Measurements from ENCODE around the gene C19orf25.
A peak's percentile ranks its signal among the peaks of the same experiment; 100 is the strongest.
"Not testable (repeated sequence)": the region's sequence is repeated elsewhere in the genome, so short reads cannot be mapped to it uniquely, and the experiment has no call there.

C19orf25 gene

DNA sequence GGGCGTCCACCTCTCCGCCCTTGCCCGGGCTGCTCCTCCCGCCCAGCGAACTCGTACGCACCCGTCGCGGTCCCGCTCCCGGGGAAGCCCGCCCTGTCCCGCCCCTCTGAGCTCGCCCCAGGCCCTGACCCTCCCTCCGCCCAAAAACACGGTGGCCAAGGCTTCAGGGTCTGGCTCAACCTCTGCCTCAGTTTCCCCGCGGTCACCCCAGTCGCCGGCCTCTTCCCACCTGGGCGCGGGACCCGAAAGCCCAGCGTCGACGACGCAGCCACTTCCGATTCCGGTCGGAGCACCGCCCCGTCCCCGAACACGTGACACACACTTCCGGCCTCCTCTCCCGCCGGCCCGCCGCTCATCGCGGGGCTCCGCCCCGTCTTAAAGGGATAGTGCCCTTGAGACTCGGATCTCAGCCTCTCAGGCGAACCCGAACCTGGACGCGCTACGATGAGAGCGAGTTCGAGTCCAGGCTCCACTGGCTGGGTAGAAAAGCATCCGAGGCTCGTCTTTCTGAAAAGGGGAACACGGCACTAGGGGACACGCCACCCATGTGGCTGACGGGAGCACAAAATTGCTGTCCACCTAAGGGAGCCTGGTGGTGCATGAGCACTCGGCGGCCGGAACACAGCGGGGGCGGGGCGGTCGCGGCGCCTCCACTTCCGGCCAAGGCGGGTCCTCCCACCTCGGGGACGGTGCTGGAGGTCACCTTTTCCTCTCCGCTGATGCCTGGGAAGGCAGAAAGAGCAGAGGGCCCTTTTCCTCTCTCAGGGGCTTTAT, at the start of gene C19orf25:
TSS of gene C19orf25 (minus strand) at position 282 of the 774 bp plus-strand sequence. CDS start 312 bp downstream, outside the sequence.
- peak; percentile 92 for DNase-seq (ENCODE audit: low read depth)

- DNase-seq (ENCODE audit: low read depth) = no peak
Observed at GRCh38 chr19:1527650-1528309, 48.8 kb upstream of the C19orf25 start.

DNA sequence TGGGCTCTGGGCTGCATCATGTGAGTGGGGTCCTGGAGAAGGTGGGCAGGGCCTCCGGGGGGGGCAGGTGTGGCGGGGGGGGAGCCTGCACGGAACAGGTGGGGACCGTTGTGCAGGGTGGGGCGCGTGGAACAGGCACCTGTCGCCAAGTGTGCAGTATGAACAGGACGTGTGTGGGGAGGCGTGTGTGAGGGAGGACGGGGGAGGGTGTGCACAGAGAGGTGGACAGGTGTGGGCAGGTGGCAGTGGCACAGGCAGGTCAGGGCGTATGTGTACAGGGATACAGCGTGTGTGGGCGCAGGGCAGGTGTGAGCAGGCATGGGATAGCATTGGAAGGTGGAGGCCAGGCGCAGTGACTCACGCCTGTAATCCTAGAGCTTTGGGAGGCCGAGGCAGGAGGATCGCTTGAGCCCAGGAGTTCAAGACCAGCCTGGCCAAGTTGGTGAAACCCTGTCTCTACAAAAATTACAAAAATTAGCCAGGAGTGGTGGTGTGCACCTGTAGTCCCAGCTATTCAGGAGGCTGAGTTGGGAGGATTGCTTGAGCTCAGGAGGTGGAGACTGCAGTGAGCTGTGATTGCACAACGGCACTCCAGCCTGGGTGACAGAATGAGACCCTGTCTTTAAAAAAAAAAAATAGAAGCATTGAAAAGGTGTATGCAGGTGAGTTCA, 48.1 kb upstream of the C19orf25 start:
- no peak for DNase-seq (ENCODE audit: low read depth)

- DNase-seq (ENCODE audit: low read depth) = no peak
Observed at GRCh38 chr19:1526066-1526778, 47.2 kb upstream of the C19orf25 start.

DNA sequence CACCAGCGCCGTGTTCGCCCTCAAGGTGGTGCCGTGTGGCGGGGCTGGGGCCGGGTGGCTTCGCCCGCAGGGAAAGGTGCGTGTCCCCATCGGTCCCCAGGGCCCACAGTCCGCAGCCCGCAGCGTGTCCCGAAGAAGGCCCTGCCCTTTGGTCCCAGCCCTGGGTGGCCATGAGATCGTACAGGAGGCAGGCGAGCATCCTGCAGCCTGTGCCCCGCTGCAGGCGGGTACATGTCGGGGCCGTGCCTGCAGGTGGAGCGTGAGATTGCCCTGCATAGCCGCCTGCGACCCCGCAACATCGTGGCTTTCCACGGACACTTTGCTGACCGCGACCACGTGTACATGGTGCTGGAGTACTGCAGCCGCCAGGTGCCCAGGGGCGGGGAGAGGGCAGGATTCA, 46.3 kb upstream of the C19orf25 start:
- DNase-seq (ENCODE audit: low read depth) = no peak

- no peak for DNase-seq (ENCODE audit: low read depth)
Observed at GRCh38 chr19:1524972-1525325, 45.9 kb upstream of the C19orf25 start.

- no peak for DNase-seq (ENCODE audit: low read depth)
Observed at GRCh38 chr19:1524287-1524971, 45.4 kb upstream of the C19orf25 start.

GRCh38 chr19:1523412-1524286, 44.6 kb upstream of the C19orf25 start, which contains the start of gene PLK5:
Gene PLK5, plus strand, starts transcription at chr19:1524077. Its CDS starts 2,920 bp downstream, at chr19:1526997.
- DNase-seq (ENCODE audit: low read depth) = no peak

DNA sequence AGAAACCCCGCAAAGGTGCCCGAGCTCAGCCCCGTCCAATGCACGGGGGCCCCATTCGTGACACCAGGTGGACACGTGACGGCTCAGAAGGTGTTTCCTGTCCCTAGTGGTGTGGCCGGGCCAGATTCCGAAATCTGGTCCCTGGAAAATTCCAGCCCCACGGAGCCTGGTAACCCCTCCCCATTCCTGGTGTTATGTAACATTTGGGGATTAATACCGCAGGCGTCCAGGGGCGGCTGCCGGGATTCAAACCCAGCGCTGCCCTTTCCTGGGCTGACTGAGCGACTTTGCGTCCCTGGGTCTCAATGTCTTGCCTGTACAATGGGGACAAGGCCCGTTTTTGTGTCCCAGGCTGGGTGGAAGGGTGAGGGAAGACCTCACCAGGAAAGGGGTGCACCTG, 43.8 kb upstream of the C19orf25 start:
- DNase-seq (ENCODE audit: low read depth) = no peak

- DNase-seq (ENCODE audit: low read depth) = no peak
Observed at GRCh38 chr19:1522061-1522460, 43.0 kb upstream of the C19orf25 start.

DNA sequence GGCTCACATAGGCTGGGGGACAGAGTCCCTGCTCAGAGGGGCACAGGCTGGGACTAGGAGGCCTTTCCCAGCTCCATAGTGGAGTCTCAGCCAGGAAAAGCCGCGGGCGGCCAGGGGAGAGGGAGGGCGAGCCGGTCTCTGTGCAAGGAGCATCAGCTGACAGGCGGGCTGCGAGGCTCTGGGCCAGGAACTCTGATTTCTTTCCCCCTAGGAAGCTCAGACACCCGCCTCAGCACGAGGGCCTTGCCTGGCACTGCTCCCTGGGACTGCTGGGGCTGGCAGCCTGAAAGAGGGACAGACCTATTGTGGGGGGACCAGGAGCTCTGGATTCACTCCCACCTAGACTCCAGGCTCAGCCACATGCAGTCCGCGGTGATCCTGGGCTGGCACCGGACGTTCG, 42.6 kb upstream of the C19orf25 start:
- DNase-seq (ENCODE audit: low read depth) = no peak

GRCh38 chr19:1520203-1520780, 41.3 kb upstream of the C19orf25 start:
- DNase-seq (ENCODE audit: low read depth) = no peak

GRCh38 chr19:1519802-1520201, 40.8 kb upstream of the C19orf25 start:
- not testable (repeated sequence) for DNase-seq (ENCODE audit: low read depth)

GRCh38 chr19:1518471-1518870, 39.5 kb upstream of the C19orf25 start:
- no peak for DNase-seq (ENCODE audit: low read depth)

DNA sequence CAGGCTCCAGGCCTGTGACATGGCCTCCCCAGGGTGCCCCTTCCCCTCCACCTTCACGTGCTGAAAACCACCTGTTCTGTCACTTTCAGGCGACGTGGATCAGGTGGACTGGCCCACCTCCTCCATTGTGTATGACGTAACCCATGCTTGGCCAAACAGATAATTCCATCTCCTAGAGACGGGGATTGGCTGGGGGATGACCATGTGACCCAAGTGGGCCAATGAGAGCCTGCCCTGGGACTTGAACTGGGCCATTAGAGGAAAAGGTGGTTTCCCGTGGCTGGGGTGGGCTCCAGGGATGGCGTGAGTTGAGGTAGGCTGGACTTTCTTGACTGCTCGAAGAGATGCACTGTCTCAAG, 37.4 kb upstream of the C19orf25 start:
- no peak for DNase-seq (ENCODE audit: low read depth)

DNA sequence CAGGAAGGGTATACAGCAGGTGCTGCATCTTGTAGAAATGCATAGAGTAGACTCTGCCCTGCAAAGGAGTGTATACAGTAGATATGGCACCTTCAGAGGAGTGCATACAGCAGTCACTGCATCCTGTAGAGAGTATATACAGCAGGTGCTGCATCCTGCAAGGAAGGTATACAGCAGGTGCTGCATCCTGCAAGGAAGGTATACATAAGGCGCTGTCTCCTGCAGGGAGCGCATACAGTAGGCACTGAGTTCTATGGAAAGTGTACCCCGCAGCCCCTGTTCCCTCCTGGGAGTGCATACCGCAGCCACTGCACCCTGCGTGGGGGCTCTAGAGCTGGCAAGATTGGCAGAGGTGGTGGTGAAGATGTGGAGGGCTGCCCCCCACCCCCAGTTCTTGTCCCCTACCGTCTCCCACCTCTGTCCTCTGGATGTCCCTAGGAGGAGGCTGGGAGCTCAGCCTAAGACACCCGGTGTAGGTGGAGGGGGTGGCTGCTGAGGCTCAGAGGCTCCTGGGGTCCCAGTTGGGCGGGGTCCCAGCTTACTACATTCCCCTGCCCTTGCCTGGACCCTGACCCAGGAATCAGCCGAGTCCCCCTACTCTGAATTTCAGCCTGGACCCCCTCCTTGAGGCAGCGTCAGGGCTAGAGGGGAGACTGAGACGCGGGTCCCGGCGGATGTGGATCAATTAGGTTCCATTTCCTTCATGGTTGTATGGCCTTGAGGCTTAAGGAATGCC, 36.1 kb upstream of the C19orf25 start:
- no peak for DNase-seq (ENCODE audit: low read depth)

DNA sequence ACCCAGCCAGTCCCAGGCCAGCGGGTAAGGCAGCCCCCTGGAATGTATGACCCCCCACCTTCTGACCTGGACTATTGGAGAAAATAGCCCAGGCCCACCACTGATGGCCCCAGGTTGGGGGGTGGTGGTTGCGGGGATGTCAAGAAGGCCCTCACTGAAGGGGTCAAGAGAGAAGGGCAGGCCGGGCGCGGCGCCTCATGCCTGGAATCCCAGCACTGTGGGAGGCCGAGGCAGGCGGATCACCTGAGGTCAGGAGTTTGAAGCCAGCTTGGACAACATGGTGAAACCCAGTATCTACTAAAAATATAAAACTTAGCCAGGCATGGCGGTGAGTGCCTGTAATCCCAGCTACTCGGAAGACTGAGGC, 35.3 kb upstream of the C19orf25 start:
- no peak for DNase-seq (ENCODE audit: low read depth)

- peak; percentile 71 for DNase-seq (ENCODE audit: low read depth)
Observed at GRCh38 chr19:1513499-1514294, 34.7 kb upstream of the C19orf25 start.

All from activated T-cell treated with anti-CD3 and anti-CD28 coated beads for 48 hours (primary cell).